GM21717 (cell line): ENCODE measurements around the gene ATG14.

Experiments used
- ATAC-seq: cut with Tn5 transposase; IDR thresholded peaks from one replicate; pipeline ENCODE4 v1.9.1; 2021; ENCODE audit warnings: mild to moderate bottlenecking, moderate library complexity; ENCODE audit not compliant: unreplicated experiment

ATG14 gene

GRCh38 chr14:55323910-55324309 is 87.7 kb downstream of the ATG14 start:
- ATAC-seq, result no peak

GRCh38 chr14:55318694-55319093 is 92.9 kb downstream of the ATG14 start:
- no peak for ATAC-seq

- ATAC-seq, result no peak
Observed at GRCh38 chr14:55317542-55318306, 93.9 kb downstream of the ATG14 start.

- no peak for ATAC-seq
Observed at GRCh38 chr14:55316564-55316963, 95.1 kb downstream of the ATG14 start.
